A549 (cell line): Measurements from ENCODE around the gene ACYP2.

Experiments
- CEBPB ChIP-seq, 2 experiments: fragments of >200 bp in 1 of 2; sonication (Bioruptor Twin) in 1 of 2; formaldehyde crosslinking in 1 of 2; IDR thresholded peaks; 2 replicates each; pipeline ENCODE4 v1.6.1; 2012 to 2016
- EP300 ChIP-seq, 2 experiments: fragments of >200 bp; sonication (Bioruptor Twin); formaldehyde crosslinking; IDR thresholded peaks; 2 replicates in 1 of 2; 3 replicates in 1 of 2; pipeline ENCODE4 v1.6.1; 2016 to 2017
- JUNB ChIP-seq: fragments of >200 bp; sonication (Bioruptor Twin); formaldehyde crosslinking; IDR thresholded peaks from 2 replicates; pipeline ENCODE4 v1.6.1; 2016
- KDM1A ChIP-seq: fragments of 200-600 bp; sonication (generic); IDR thresholded peaks from 2 replicates; pipeline ENCODE4 v1.6.1; 2016; ENCODE audit warnings: low read depth, mild to moderate bottlenecking
- NPAS2 ChIP-seq: fragments of 250-450 bp; sonication (Bioruptor Pico); IDR thresholded peaks from 2 replicates; pipeline ENCODE4 v1.8.0; 2022; ENCODE audit warnings: mild to moderate bottlenecking, moderate library complexity, borderline replicate concordance
- NR3C1 ChIP-seq: fragments of >200 bp; sonication (Bioruptor Twin); formaldehyde crosslinking; IDR thresholded peaks from 3 replicates; pipeline ENCODE4 v1.6.1; 2017
- POLR2A ChIP-seq: IDR thresholded peaks from 2 replicates; pipeline ENCODE4 v1.6.1; 2012; ENCODE audit warnings: mild to moderate bottlenecking, low read length
- RCOR1 ChIP-seq: fragments of 150-350 bp; IDR thresholded peaks from 2 replicates; pipeline ENCODE4 v1.6.1; 2014; ENCODE audit warnings: antibody characterized with exemption, low read length, low read depth
- TP53 ChIP-seq: fragments of 250-450 bp; sonication (Bioruptor Pico); IDR thresholded peaks from 2 replicates; pipeline ENCODE4 v1.5.0; 2021; ENCODE audit warnings: mild to moderate bottlenecking, moderate library complexity
- TF ChIP-seq, protein P1 (sequence below): fragments of >200 bp; sonication (Bioruptor Twin); formaldehyde crosslinking; IDR thresholded peaks from 3 replicates; pipeline ENCODE4 v1.5.1; 2016
- TF ChIP-seq, protein P2 (sequence below): IDR thresholded peaks from 2 replicates; pipeline ENCODE4 v1.6.1; 2012; ENCODE audit warnings: low read depth, borderline replicate concordance
- TF ChIP-seq, protein P3 (sequence below): fragments of 200-600 bp; sonication (generic); IDR thresholded peaks from 2 replicates; pipeline ENCODE4 v1.6.1; 2016; ENCODE audit warnings: antibody characterized with exemption, mild to moderate bottlenecking, moderate library complexity
- TF ChIP-seq, protein P4 (sequence below): fragments of 150-350 bp; IDR thresholded peaks from 2 replicates; pipeline ENCODE4 v1.6.1; 2014; ENCODE audit warnings: low read depth, mild to moderate bottlenecking, low read length

DNA sequence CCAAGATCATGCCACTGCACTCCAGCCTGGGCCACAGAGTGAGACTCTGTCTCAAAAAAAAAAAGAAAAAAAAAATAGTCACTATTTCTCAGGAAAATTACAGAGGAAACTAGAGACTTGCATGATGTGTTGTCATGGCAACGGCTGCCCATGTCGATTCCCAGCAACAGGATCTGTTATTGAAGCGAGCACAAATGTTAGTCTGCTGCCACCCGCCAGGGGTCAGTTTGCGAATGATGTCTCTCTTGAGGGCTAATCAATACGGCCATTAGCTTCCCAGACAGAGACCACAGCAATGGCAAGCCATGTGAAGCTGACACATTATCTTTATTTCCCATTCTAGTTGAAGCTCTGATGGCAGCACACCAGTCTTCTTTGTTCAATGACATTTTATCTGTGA lies 32.4 kb upstream of the ACYP2 start:
- TF ChIP-seq, protein P1, sequence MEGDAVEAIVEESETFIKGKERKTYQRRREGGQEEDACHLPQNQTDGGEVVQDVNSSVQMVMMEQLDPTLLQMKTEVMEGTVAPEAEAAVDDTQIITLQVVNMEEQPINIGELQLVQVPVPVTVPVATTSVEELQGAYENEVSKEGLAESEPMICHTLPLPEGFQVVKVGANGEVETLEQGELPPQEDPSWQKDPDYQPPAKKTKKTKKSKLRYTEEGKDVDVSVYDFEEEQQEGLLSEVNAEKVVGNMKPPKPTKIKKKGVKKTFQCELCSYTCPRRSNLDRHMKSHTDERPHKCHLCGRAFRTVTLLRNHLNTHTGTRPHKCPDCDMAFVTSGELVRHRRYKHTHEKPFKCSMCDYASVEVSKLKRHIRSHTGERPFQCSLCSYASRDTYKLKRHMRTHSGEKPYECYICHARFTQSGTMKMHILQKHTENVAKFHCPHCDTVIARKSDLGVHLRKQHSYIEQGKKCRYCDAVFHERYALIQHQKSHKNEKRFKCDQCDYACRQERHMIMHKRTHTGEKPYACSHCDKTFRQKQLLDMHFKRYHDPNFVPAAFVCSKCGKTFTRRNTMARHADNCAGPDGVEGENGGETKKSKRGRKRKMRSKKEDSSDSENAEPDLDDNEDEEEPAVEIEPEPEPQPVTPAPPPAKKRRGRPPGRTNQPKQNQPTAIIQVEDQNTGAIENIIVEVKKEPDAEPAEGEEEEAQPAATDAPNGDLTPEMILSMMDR = no peak
- no peak for TF ChIP-seq NR3C1
- no peak for TF ChIP-seq NPAS2 (CRISPR knock-in tag)
- TF ChIP-seq, protein P2, sequence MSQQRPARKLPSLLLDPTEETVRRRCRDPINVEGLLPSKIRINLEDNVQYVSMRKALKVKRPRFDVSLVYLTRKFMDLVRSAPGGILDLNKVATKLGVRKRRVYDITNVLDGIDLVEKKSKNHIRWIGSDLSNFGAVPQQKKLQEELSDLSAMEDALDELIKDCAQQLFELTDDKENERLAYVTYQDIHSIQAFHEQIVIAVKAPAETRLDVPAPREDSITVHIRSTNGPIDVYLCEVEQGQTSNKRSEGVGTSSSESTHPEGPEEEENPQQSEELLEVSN = no peak
- no peak for TF ChIP-seq POLR2A
- no peak for TF ChIP-seq CEBPB (IDR thresholded peaks at IDR 0.05)
- TF ChIP-seq TP53 (CRISPR knock-in tag) = no peak
- TF ChIP-seq, protein P3, sequence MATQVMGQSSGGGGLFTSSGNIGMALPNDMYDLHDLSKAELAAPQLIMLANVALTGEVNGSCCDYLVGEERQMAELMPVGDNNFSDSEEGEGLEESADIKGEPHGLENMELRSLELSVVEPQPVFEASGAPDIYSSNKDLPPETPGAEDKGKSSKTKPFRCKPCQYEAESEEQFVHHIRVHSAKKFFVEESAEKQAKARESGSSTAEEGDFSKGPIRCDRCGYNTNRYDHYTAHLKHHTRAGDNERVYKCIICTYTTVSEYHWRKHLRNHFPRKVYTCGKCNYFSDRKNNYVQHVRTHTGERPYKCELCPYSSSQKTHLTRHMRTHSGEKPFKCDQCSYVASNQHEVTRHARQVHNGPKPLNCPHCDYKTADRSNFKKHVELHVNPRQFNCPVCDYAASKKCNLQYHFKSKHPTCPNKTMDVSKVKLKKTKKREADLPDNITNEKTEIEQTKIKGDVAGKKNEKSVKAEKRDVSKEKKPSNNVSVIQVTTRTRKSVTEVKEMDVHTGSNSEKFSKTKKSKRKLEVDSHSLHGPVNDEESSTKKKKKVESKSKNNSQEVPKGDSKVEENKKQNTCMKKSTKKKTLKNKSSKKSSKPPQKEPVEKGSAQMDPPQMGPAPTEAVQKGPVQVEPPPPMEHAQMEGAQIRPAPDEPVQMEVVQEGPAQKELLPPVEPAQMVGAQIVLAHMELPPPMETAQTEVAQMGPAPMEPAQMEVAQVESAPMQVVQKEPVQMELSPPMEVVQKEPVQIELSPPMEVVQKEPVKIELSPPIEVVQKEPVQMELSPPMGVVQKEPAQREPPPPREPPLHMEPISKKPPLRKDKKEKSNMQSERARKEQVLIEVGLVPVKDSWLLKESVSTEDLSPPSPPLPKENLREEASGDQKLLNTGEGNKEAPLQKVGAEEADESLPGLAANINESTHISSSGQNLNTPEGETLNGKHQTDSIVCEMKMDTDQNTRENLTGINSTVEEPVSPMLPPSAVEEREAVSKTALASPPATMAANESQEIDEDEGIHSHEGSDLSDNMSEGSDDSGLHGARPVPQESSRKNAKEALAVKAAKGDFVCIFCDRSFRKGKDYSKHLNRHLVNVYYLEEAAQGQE = no peak
- TF ChIP-seq, protein P4, sequence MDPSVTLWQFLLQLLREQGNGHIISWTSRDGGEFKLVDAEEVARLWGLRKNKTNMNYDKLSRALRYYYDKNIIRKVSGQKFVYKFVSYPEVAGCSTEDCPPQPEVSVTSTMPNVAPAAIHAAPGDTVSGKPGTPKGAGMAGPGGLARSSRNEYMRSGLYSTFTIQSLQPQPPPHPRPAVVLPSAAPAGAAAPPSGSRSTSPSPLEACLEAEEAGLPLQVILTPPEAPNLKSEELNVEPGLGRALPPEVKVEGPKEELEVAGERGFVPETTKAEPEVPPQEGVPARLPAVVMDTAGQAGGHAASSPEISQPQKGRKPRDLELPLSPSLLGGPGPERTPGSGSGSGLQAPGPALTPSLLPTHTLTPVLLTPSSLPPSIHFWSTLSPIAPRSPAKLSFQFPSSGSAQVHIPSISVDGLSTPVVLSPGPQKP = no peak
- no peak for TF ChIP-seq KDM1A
- TF ChIP-seq RCOR1 = no peak
- TF ChIP-seq EP300 (IDR thresholded peaks at IDR 0.05) = no peak
- no peak for TF ChIP-seq JUNB
